IPS-NIHi11 (cell line): ENCODE measurements around the gene RREB1.

Experiments
- DNase-seq: peaks from one replicate; pipeline ENCODE4 v3.0.0; 2012; ENCODE audit warnings: mixed read lengths, low spot score

Gene RREB1

GRCh38 chr6:7195339-7196018, 87.7 kb downstream of the RREB1 start:
- no peak for DNase-seq

GRCh38 chr6:7196019-7196402, 88.2 kb downstream of the RREB1 start:
- peak; percentile 31 for DNase-seq

- DNase-seq = no peak
Observed at GRCh38 chr6:7196685-7197283, 89.0 kb downstream of the RREB1 start.

GRCh38 chr6:7197747-7198146, 90.0 kb downstream of the RREB1 start:
- no peak for DNase-seq

- no peak for DNase-seq
Observed at GRCh38 chr6:7198833-7199800, 91.4 kb downstream of the RREB1 start.

GRCh38 chr6:7200598-7201443, 93.1 kb downstream of the RREB1 start:
- no peak for DNase-seq

GRCh38 chr6:7201444-7201731, 93.6 kb downstream of the RREB1 start:
- DNase-seq = no peak

GRCh38 chr6:7201732-7202541, 94.2 kb downstream of the RREB1 start:
- no peak for DNase-seq

GRCh38 chr6:7202950-7203349, 95.2 kb downstream of the RREB1 start:
- no peak for DNase-seq

GRCh38 chr6:7203939-7204338, 96.2 kb downstream of the RREB1 start:
- peak; percentile 37 for DNase-seq

- DNase-seq = no peak
Observed at GRCh38 chr6:7204726-7205125, 97.0 kb downstream of the RREB1 start.

GRCh38 chr6:7207720-7208119, 100.0 kb downstream of the RREB1 start:
- DNase-seq = no peak

- no peak for DNase-seq
Observed at GRCh38 chr6:7213416-7213815, 105.7 kb downstream of the RREB1 start.

- DNase-seq = no peak
Observed at GRCh38 chr6:7214468-7214867, 106.7 kb downstream of the RREB1 start.

- no peak for DNase-seq
Observed at GRCh38 chr6:7215131-7215530, 107.4 kb downstream of the RREB1 start.

GRCh38 chr6:7215798-7216231, 108.1 kb downstream of the RREB1 start:
- no peak for DNase-seq

GRCh38 chr6:7216941-7217621, 109.3 kb downstream of the RREB1 start:
- DNase-seq = peak; percentile 63

- no peak for DNase-seq
Observed at GRCh38 chr6:7218406-7218988, 110.7 kb downstream of the RREB1 start.

GRCh38 chr6:7219310-7219709, 111.5 kb downstream of the RREB1 start:
- DNase-seq = no peak

GRCh38 chr6:7222197-7222596, 114.4 kb downstream of the RREB1 start:
- no peak for DNase-seq
